Keratinocyte (primary cell): ENCODE data around the gene STPG2. TPM values are rescaled to one million over a fixed set of nuclear protein-coding genes. Genes with fewer than 3 reads are reported as not detected.

Experiments
- DNase-seq: peaks from one replicate; pipeline ENCODE4 v3.0.0-alpha.2; 2011; ENCODE audit warnings: low read depth, missing footprints, low spot score
- FAIRE-seq: peaks from 2 replicates; lab custom pipeline; 2011; peaks lifted over from hg19 to GRCh38; lab: Jason Lieb, UNC
- H2AFZ ChIP-seq: 2 replicates; pipeline ENCODE4 v1.6.0; 2012; ENCODE audit warnings: low read length, control low read depth, inconsistent platforms; ENCODE audit not compliant: control insufficient read depth
- H3K27ac ChIP-seq: 2 replicates; pipeline ENCODE4 v1.5.1; 2011; ENCODE audit warnings: low read length; ENCODE audit not compliant: control insufficient read depth, insufficient read depth
- H3K27me3 ChIP-seq: 3 replicates; pipeline ENCODE4 v1.6.0; 2011; ENCODE audit warnings: low read length; ENCODE audit not compliant: control insufficient read depth, insufficient read depth; ENCODE audit errors: extremely low read depth
- H3K36me3 ChIP-seq, 2 experiments: 2 replicates in 1 of 2; 3 replicates in 1 of 2; pipeline ENCODE4 v1.5.1; 2011; ENCODE audit warnings: low read length in 2 of 2, mild to moderate bottlenecking in 1 of 2; ENCODE audit not compliant: control insufficient read depth in 2 of 2, insufficient read depth in 2 of 2; ENCODE audit errors: extremely low read depth in 1 of 2
- H3K4me1 ChIP-seq: 3 replicates; pipeline ENCODE4 v1.5.1; 2011; ENCODE audit warnings: low read length; ENCODE audit not compliant: control insufficient read depth, insufficient read depth; ENCODE audit errors: extremely low read depth
- H3K4me2 ChIP-seq: 3 replicates; pipeline ENCODE4 v1.6.0; 2011; ENCODE audit warnings: low read depth, low read length; ENCODE audit not compliant: control insufficient read depth, insufficient read depth; ENCODE audit errors: extremely low read depth
- H3K4me3 ChIP-seq, 3 experiments: fragments of 200-600 bp in 1 of 3; sonication (generic) in 1 of 3; 2 replicates in 2 of 3; 3 replicates in 1 of 3; pipeline ENCODE4 v1.5.1; 2011 to 2016; ENCODE audit warnings: low read length in 3 of 3, mild to moderate bottlenecking in 3 of 3, control low read depth in 2 of 3, inconsistent platforms in 1 of 3, low read depth in 1 of 3, mixed read lengths in 1 of 3, mixed run types in 1 of 3, moderate library complexity in 1 of 3; ENCODE audit not compliant: control insufficient read depth in 2 of 3, insufficient read depth in 2 of 3; ENCODE audit errors: extremely low read depth in 1 of 3
- H3K79me2 ChIP-seq: 2 replicates; pipeline ENCODE4 v1.6.0; 2012; ENCODE audit warnings: low read length; ENCODE audit not compliant: control insufficient read depth, insufficient read depth
- H3K9ac ChIP-seq: 3 replicates; pipeline ENCODE4 v1.6.0; 2011; ENCODE audit warnings: low read length; ENCODE audit not compliant: control insufficient read depth, insufficient read depth; ENCODE audit errors: extremely low read depth
- H3K9me1 ChIP-seq: 3 replicates; pipeline ENCODE4 v1.6.0; 2011; ENCODE audit warnings: low read length; ENCODE audit not compliant: control insufficient read depth, insufficient read depth; ENCODE audit errors: extremely low read depth
- H3K9me3 ChIP-seq: 2 replicates; pipeline ENCODE4 v1.5.1; 2012; ENCODE audit warnings: low read depth, low read length; ENCODE audit not compliant: control insufficient read depth
- H4K20me1 ChIP-seq: 3 replicates; pipeline ENCODE4 v1.6.0; 2011; ENCODE audit warnings: low read length; ENCODE audit not compliant: control insufficient read depth, insufficient read depth; ENCODE audit errors: extremely low read depth
- CTCF ChIP-seq, 3 experiments: IDR thresholded peaks in 1 of 3; conservative IDR thresholded peaks in 1 of 3; optimal IDR thresholded peaks in 1 of 3; 2 replicates in 2 of 3; 3 replicates in 1 of 3; pipeline versions ENCODE3 to v1.5.1; 2011; ENCODE audit warnings: low read length in 3 of 3, mild to moderate bottlenecking in 3 of 3, moderate library complexity in 2 of 3, control low read depth in 1 of 3, inconsistent platforms in 1 of 3; ENCODE audit not compliant: insufficient read depth in 2 of 3; ENCODE audit errors: extremely low read depth in 1 of 3
- EZH2 ChIP-seq: IDR thresholded peaks from one replicate; pipeline ENCODE4 v1.6.1; 2012; ENCODE audit warnings: inconsistent platforms, mild to moderate bottlenecking, low read length, moderate library complexity
- dilution Hi-C: fragments of 300-500 bp; cut with MboI; formaldehyde crosslinking; loops from one replicate; pipeline ENCODE4 v1.7.0; 2020; ENCODE audit warnings: low sequenced_read_pairs; ENCODE audit not compliant: extremely low pct_ligation_motif_present
- polyA plus RNA-seq, 5 experiments: library from polyadenylated mRNA; depleted of rRNA in 3 of 5; stranded (reverse) in 3 of 5; stranded (forward) in 1 of 5; unstranded in 1 of 5; fragments of >200 nt; gene quantifications; 1 replicate in 1 of 5; 2 replicates in 3 of 5; 3 replicates in 1 of 5; pipeline versions ENCODE4 v1.2.1 to v1.2.3, GENCODE V29; 2011 to 2012; ENCODE audit warnings: missing spikeins in 2 of 5, low read depth in 1 of 5, low replicate concordance in 1 of 5

STPG2 gene
- polyA plus RNA-seq, 1 donor (not counting 4 experiments of a cell fraction or from before 2014, with no cell fraction given): 0.07 TPM

DNA sequence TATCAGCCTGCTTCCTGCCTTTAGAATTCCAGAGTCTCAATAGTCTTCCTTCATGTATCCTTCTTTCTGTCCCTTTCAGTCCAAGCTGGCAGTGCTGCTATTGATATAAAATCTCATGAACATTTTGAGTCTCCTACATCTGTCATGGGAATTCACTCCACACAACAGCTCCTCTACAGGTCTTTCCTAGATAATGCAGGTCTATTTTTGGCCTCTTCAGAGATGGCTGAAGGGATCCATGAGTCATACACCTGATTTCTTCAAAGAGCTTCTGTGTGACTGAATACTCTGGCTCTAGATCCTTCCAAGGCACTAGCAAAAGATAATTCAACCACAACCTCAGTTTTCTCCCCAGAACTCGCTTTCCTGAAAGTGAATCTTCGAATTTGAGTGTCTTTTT, 115.4 kb downstream of the STPG2 start:
- H3K4me1 ChIP-seq: no peaks in the 10 kb centered on the region
- no peak overlapping the region for H3K4me2 ChIP-seq
- dilution Hi-C loops: no loop called here
- TF ChIP-seq EZH2 (no peak), CTCF (optimal IDR thresholded peaks at IDR 0.05 in 1 of 3, IDR thresholded peaks at IDR 0.05 in 1 of 3, conservative IDR thresholded peaks at IDR 0.05 in 1 of 3; ENCODE audit: extremely low read depth in 1 of 3, insufficient read depth in 2 of 3, low read length in 3 of 3) (peak in 2 of 3 experiments; percentile 53 to 57)
- H3K79me2 ChIP-seq: no peaks in the 10 kb centered on the region
- no peaks in the 10 kb centered on the region for H3K36me3 ChIP-seq
- H2AFZ ChIP-seq: no peak overlapping the region
- FAIRE-seq (peak; percentile 63), DNase-seq (no peak)
- no peak overlapping the region for H3K4me3 ChIP-seq
- no peak overlapping the region for H3K9ac ChIP-seq
- H3K27me3 ChIP-seq: no peaks in the 10 kb centered on the region
- no peaks in the 10 kb centered on the region for H4K20me1 ChIP-seq
- no peak overlapping the region for H3K27ac ChIP-seq
- no peaks in the 10 kb centered on the region for H3K9me1 ChIP-seq
- no peaks in the 10 kb centered on the region for H3K9me3 ChIP-seq

- TF ChIP-seq EZH2 (no peak), CTCF (optimal IDR thresholded peaks at IDR 0.05 in 1 of 3, IDR thresholded peaks at IDR 0.05 in 1 of 3, conservative IDR thresholded peaks at IDR 0.05 in 1 of 3; ENCODE audit: extremely low read depth in 1 of 3, insufficient read depth in 2 of 3, low read length in 3 of 3) (no peak)
- no peak overlapping the region for H3K27ac ChIP-seq
- no peaks in the 10 kb centered on the region for H3K4me1 ChIP-seq
- no peaks in the 10 kb centered on the region for H3K27me3 ChIP-seq
- no peak overlapping the region for H3K4me3 ChIP-seq
- no peak overlapping the region for H3K4me2 ChIP-seq
- DNase-seq (no peak), FAIRE-seq (no peak)
- no peaks in the 10 kb centered on the region for H3K36me3 ChIP-seq
- no peaks in the 10 kb centered on the region for H3K9me3 ChIP-seq
- dilution Hi-C loops: no loop called here
- no peak overlapping the region for H2AFZ ChIP-seq
- H3K79me2 ChIP-seq: no peaks in the 10 kb centered on the region
- no peaks in the 10 kb centered on the region for H4K20me1 ChIP-seq
- no peaks in the 10 kb centered on the region for H3K9me1 ChIP-seq
- H3K9ac ChIP-seq: no peak overlapping the region
These were observed 116.9 kb downstream of the STPG2 start for GRCh38 chr4:98026362-98026761.
